Measurements from ENCODE around the gene ANK3. TPM values are rescaled to one million over a fixed set of nuclear protein-coding genes. Genes with fewer than 3 reads are reported as not detected.

ANK3 gene
- total RNA-seq, 2 donors from 2014 or later, result 189 to 198 TPM

GRCh38 chr10:60377042-60377352 lies 12.7 kb downstream of the ANK3 start:
- H3K27me3 ChIP-seq, result no peaks in the 10 kb centered on the region
- DNase-seq (ENCODE audit: low spot score), result no peak
- no peaks in the 10 kb centered on the region for H3K9me3 ChIP-seq
- H3K4me1 ChIP-seq, result no peaks in the 10 kb centered on the region
- H3K36me3 ChIP-seq, result no peaks in the 10 kb centered on the region
- H3K27ac ChIP-seq, result no peak overlapping the region
- H3K4me3 ChIP-seq, result no peak overlapping the region
- no peak for TF ChIP-seq CTCF (IDR thresholded peaks at IDR 0.05)

- Histone ChIP-seq H3K4me3 (no peak overlapping the region), H3K27ac (no peak overlapping the region), H3K36me3 (no peaks in the 10 kb centered on the region), H3K27me3 (no peaks in the 10 kb centered on the region), H3K4me1 (no peaks in the 10 kb centered on the region), H3K9me3 (no peaks in the 10 kb centered on the region)
- TF ChIP-seq CTCF (IDR thresholded peaks at IDR 0.05), result no peak
- no peak for DNase-seq (ENCODE audit: low spot score)
These were observed 13.2 kb downstream of the ANK3 start for GRCh38 chr10:60376221-60377041.

- Histone ChIP-seq H3K4me3 (no peak overlapping the region), H3K27me3 (no peaks in the 10 kb centered on the region), H3K36me3 (no peaks in the 10 kb centered on the region), H3K27ac (no peak overlapping the region), H3K4me1 (no peaks in the 10 kb centered on the region), H3K9me3 (no peaks in the 10 kb centered on the region)
- DNase-seq (ENCODE audit: low spot score), result no peak
- no peak for TF ChIP-seq CTCF (IDR thresholded peaks at IDR 0.05)
These were observed 14.2 kb downstream of the ANK3 start for GRCh38 chr10:60375293-60376004.

- Histone ChIP-seq H3K27ac (no peak overlapping the region), H3K27me3 (no peaks in the 10 kb centered on the region), H3K4me1 (no peaks in the 10 kb centered on the region), H3K4me3 (no peak overlapping the region), H3K9me3 (no peaks in the 10 kb centered on the region), H3K36me3 (no peaks in the 10 kb centered on the region)
- no peak for DNase-seq (ENCODE audit: low spot score)
- TF ChIP-seq CTCF (IDR thresholded peaks at IDR 0.05), result no peak
These were observed 14.8 kb downstream of the ANK3 start for GRCh38 chr10:60374836-60375235.

- Histone ChIP-seq H3K4me1 (no peaks in the 10 kb centered on the region), H3K27me3 (no peaks in the 10 kb centered on the region), H3K9me3 (no peaks in the 10 kb centered on the region), H3K27ac (no peak overlapping the region), H3K36me3 (no peaks in the 10 kb centered on the region), H3K4me3 (no peak overlapping the region)
- TF ChIP-seq CTCF (IDR thresholded peaks at IDR 0.05), result no peak
- no peak for DNase-seq (ENCODE audit: low spot score)
These were observed 17.2 kb downstream of the ANK3 start for GRCh38 chr10:60372436-60372835.
